NCI-H2196 treated with DMSO at 0.1 percent for 48 hours (cell line): ENCODE measurements around the gene XRN1.
"Not testable (repeated sequence)": the region's sequence is repeated elsewhere in the genome, so short reads cannot be mapped to it uniquely, and the experiment has no call there.

Experiments used
- DNase-seq: peaks from one replicate; lab custom pipeline; 2025; ENCODE audit not compliant: unreplicated experiment; lab: John Stamatoyannopoulos, UW

XRN1 gene

DNA sequence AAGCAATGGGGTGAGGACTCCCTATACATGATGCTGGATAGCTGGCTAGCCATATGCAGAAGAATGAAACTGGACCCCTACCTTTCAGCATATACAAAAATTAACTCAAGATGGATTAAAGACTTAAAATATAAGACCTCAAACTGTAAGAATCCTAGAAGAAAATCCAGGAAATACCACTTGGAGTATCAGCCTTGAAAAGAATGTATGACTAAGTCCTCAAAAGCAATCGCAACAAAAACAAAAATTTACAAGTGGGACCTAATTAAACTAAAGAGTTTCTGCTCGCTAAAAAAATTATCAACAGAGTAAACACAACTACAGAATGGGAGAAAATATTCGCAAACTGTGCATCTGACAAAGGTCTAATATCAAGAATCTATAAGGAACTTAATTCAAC, 94.3 kb downstream of the XRN1 start:
- no peak for DNase-seq

DNA sequence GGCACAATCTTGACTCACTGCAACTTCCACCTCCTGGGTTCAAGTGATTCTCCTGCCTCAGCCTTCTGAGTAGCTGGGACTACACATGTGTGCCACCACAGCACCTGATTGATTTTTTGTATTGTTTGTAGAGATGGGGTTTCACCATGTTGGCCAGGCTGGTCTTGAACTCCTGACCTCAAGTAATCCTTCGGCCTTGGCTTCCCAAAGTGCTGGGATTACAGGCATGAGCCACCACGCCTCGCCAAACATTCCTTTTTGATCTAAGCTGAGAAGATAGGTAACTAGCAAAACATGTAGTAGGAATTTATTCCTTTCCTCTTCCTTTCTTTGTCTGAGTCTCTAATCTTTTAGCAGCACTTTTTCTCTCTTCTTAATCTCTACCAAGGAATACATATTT, 95.1 kb downstream of the XRN1 start:
- DNase-seq: not testable (repeated sequence)

DNA sequence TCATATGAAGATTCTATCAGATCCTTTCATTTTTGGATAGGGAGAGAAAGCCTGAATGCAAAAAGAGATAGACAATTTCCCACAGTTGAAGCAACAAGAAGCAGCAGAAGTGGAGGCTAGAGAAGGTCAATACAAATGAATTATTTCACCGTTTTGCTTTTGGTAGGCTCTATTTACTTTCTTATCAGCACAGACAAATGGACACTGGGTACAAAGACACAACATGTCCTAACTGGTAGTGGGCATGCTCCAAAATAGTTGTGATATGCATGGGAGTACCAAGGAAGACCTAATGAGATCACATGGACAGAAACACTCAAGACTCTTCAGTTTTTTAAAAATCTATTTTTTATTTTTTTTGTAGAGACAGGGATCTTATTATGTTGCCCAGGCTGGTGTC, 99.4 kb downstream of the XRN1 start:
- no peak for DNase-seq

DNA sequence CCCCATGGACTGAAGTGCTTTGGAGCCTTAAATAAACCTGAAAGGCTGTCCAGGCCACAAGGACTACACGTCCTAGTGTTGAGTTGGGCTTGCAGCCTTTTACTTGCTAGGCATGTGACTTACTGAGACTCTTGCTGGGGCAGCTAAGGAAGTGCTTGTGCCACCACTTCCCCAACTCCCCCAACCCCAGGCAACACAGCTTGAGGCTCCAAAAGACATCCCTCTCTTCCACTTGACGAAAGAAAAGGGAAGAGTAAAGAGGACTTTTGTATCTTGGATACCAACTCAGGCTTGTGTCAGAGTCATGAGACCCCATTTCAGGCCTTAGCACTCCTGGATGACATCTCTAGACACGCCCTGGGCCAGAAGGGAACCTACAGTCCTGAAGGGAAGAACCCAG, 109.8 kb downstream of the XRN1 start:
- DNase-seq: no peak

GRCh38 chr3:142332390-142332789, 115.4 kb downstream of the XRN1 start:
- no peak for DNase-seq

- not testable (repeated sequence) for DNase-seq
Observed at GRCh38 chr3:142324275-142324953, 123.4 kb downstream of the XRN1 start.

GRCh38 chr3:142319912-142320311, 127.9 kb downstream of the XRN1 start:
- no peak for DNase-seq

DNA sequence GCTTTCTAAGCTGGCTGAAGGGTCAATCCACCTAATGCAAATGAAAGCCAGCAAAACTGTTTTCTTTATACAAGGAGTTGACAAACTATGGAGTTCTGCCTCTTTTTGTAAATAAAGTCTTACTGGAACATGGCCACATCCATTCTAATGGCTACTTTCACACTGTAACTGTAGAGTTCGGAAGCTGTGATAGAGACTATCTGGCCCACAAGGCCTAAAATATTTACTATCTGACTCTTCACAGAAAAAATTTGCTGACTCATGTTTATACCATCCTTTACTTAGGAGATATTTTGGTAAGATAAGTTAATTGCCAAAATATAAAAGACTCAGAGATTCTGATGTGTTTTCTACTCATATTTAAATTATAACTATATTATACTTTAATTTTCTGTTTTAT, 128.7 kb downstream of the XRN1 start:
- no peak for DNase-seq

- DNase-seq: no peak
Observed at GRCh38 chr3:142318331-142318730, 129.5 kb downstream of the XRN1 start.

DNA sequence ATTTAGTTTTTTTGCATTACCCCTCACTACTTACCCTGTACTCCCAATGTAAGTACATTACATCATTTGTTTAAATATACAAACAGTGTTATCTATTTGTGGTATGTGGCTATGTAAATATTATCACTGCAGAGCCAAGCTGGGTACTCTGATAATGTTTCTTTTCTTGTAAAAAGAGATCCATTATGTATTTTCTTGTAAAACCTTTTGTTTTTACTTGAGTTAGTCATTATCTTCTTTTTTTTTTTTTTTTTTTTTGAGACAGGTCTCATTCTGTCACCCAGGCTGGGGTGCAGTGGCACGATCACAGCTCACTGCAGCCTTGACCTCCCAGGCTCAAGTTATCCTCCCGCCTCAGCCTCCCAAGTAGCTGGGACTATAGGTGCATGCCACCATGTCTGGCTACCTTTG, 131.9 kb downstream of the XRN1 start:
- DNase-seq: not testable (repeated sequence)

DNA sequence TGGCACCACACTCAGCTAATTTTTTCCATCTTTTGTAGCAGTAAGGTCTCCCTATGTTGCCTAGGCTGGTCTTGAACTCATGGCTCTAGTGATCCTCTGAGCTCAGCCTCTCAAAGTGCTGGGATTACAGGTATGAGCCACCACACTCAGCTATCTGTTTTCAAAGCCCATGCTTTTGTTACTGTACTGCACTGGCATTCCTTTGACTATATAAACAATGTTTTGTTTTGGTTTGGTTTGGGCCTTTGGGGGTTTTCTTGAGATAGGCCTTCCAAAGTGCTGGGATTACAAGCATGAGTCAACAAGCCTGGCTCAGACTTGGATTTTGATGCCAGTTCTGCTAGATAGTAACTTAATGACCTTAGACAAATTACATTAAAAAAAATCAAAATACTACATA, 132.8 kb downstream of the XRN1 start:
- DNase-seq: no peak

- DNase-seq: no peak
Observed at GRCh38 chr3:142310439-142310838, 137.4 kb downstream of the XRN1 start.

DNA sequence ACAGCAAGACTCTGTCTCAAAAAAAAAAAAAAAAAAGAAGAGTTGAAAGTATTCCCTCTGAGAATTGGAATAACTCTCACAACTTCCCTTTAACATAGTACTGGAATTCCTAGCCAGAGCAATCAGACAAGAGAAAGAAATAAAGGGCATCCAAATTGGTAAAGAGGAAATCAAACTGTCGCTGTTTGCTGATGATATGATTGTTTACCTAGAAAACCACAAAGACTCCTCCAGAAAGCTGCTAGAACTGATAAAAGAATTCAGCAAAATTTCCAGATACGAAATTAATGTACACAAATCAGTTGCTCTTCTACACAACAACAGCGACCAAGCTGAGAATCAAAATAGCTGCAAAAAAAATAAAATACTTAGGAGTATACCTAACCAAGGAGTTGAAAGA, 145.0 kb downstream of the XRN1 start:
- not testable (repeated sequence) for DNase-seq

- no peak for DNase-seq
Observed at GRCh38 chr3:142298626-142299025, 149.2 kb downstream of the XRN1 start.

DNA sequence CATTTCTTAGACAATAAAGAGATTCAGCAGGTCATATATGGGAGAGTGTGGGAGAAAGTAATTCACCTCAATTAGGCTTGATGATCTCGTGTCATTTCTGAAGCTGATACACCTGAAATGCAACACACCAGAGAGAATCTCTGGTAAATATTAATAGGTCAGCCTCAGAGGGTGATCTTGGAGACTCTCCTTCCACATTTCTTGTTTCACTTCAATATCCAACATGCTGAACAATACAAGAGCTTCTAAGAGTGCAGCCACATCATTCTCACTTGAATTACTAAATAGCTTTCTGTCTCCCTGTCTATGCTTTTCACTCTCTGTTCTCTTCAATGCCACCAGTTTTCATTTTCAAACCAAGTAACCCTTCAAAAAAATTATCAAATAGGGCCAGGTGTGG, 151.3 kb downstream of the XRN1 start:
- DNase-seq: no peak

GRCh38 chr3:142287866-142288638, 159.8 kb downstream of the XRN1 start:
- no peak for DNase-seq

GRCh38 chr3:142285083-142285517, 162.7 kb downstream of the XRN1 start:
- no peak for DNase-seq

- DNase-seq: no peak
Observed at GRCh38 chr3:142282503-142282902, 165.3 kb downstream of the XRN1 start.

DNA sequence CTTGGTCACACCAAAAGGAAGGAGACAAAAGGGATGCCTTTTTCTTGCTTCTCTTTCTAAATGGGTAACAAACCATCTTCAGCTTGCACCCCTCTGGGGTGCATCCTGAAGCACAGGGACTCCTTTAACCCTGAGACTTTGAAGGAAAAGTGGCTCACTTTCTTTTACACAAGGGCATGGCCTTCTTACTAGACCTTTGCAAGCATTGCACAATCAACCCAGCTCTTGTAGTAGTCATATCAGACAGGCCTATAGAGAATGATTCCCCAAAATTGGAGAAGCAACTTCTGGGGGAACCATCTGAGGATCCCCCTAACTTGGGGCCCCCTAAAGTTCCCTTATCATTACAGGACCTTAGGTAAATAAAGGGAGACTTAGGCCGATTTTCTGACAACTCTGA, 166.4 kb downstream of the XRN1 start:
- DNase-seq: no peak

GRCh38 chr3:142279965-142280590, 167.8 kb downstream of the XRN1 start:
- DNase-seq: peak; percentile 67

- DNase-seq: no peak
Observed at GRCh38 chr3:142278451-142278850, 169.4 kb downstream of the XRN1 start.

DNA sequence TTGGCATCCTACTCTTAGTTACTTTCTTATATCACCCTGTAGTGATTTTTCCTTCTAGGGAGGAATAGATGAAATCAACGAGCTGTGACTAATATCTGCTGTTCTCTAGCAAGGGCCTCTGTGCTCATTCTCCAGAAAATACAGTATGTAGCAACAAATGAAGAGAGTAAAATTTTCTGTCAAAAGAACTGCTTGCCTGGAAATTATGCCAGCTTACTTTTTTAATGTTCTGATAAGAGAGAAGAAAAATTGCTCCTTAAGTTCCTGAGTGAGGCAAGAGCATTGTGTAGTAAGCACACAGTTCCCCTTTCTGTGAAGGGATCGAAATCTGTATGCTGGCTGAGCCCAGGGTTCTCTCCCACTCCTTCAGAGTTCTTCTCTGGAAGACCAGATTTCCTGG, 171.1 kb downstream of the XRN1 start:
- DNase-seq: no peak
